SK-N-SH treated with all-trans-retinoic acid at 6 μM for 48 hours (cell line): Measurements from ENCODE around the gene SELENOT.

ENCODE experiments used
- ATAC-seq: fragments of 200-7000 bp; cut with Tn5 transposase; 3 replicates; pipeline ENCODE4 v1.9.1; 2020; ENCODE audit warnings: mild to moderate bottlenecking, moderate library complexity
- ARNTL ChIP-seq: fragments of 450-650 bp; formaldehyde crosslinking; IDR thresholded peaks from 2 replicates; pipeline ENCODE4 v1.5.0; 2020; ENCODE audit warnings: low read depth, mild to moderate bottlenecking, moderate library complexity, borderline replicate concordance
- BACH2 ChIP-seq: fragments of 250-450 bp; sonication (Bioruptor Pico); IDR thresholded peaks from 2 replicates; pipeline ENCODE4 v1.9.0; 2021; ENCODE audit warnings: mild to moderate bottlenecking, borderline replicate concordance
- CSDC2 ChIP-seq: fragments of 250-450 bp; sonication (Bioruptor Pico); IDR thresholded peaks from 2 replicates; pipeline ENCODE4 v1.5.0; 2020; ENCODE audit warnings: mild to moderate bottlenecking, moderate library complexity
- ESRRG ChIP-seq: fragments of 250-450 bp; sonication (Bioruptor Pico); IDR thresholded peaks from 2 replicates; pipeline ENCODE4 v1.6.1; 2021; ENCODE audit warnings: mild to moderate bottlenecking
- GLIS3 ChIP-seq: fragments of 250-450 bp; sonication (Bioruptor Pico); IDR thresholded peaks from 2 replicates; pipeline ENCODE4 v1.5.0; 2020; ENCODE audit warnings: mild to moderate bottlenecking, moderate library complexity
- ISL1 ChIP-seq: fragments of 250-450 bp; sonication (Bioruptor Pico); IDR thresholded peaks from 2 replicates; pipeline ENCODE4 v2.1.2; 2022; ENCODE audit warnings: mild to moderate bottlenecking, moderate library complexity
- OSR1 ChIP-seq: fragments of 250-450 bp; sonication (Bioruptor Pico); IDR thresholded peaks from 2 replicates; pipeline ENCODE4 v1.8.0; 2022; ENCODE audit warnings: moderate library complexity, mild to moderate bottlenecking, inconsistent platforms
- PPARA ChIP-seq: fragments of 250-450 bp; sonication (Bioruptor Pico); IDR thresholded peaks from 2 replicates; pipeline ENCODE4 v1.5.0; 2020; ENCODE audit warnings: mild to moderate bottlenecking, borderline replicate concordance
- RARB ChIP-seq: fragments of 250-450 bp; sonication (Bioruptor Pico); IDR thresholded peaks from 2 replicates; pipeline ENCODE4 v1.8.0; 2021; ENCODE audit warnings: mild to moderate bottlenecking, moderate library complexity
- SNAI2 ChIP-seq: fragments of 250-450 bp; sonication (Bioruptor Pico); IDR thresholded peaks from 2 replicates; pipeline ENCODE4 v1.5.0; 2020; ENCODE audit warnings: mild to moderate bottlenecking, moderate library complexity
- TCF4 ChIP-seq: fragments of 250-450 bp; sonication (Bioruptor Pico); IDR thresholded peaks from 2 replicates; pipeline ENCODE4 v1.8.0; 2021; ENCODE audit warnings: mild to moderate bottlenecking, moderate library complexity, borderline replicate concordance
- ZC3H10 ChIP-seq: fragments of 250-450 bp; sonication (Bioruptor Pico); IDR thresholded peaks from 2 replicates; pipeline ENCODE4 v1.5.1; 2021; ENCODE audit warnings: mild to moderate bottlenecking, moderate library complexity
- ZFP3 ChIP-seq: fragments of 250-450 bp; sonication (Bioruptor Pico); IDR thresholded peaks from 2 replicates; pipeline ENCODE4 v1.5.0; 2020; ENCODE audit warnings: mild to moderate bottlenecking, moderate library complexity
- ZFP30 ChIP-seq: fragments of 450-650 bp; formaldehyde crosslinking; IDR thresholded peaks from 2 replicates; pipeline ENCODE4 v1.5.0; 2022; ENCODE audit warnings: mild to moderate bottlenecking, moderate library complexity
- ZNF565 ChIP-seq: fragments of 450-650 bp; formaldehyde crosslinking; conservative IDR thresholded peaks from 2 replicates; pipeline ENCODE4 v1.5.0; 2020; ENCODE audit warnings: low read depth, mild to moderate bottlenecking, moderate library complexity
- ZNF70 ChIP-seq: fragments of 450-650 bp; formaldehyde crosslinking; IDR thresholded peaks from 2 replicates; pipeline ENCODE4 v1.5.0; 2020; ENCODE audit warnings: mild to moderate bottlenecking, moderate library complexity
- ZNF8 ChIP-seq: fragments of 450-650 bp; formaldehyde crosslinking; IDR thresholded peaks from 2 replicates; pipeline ENCODE4 v1.5.0; 2020; ENCODE audit warnings: mild to moderate bottlenecking, moderate library complexity
- TF ChIP-seq, protein P1 (sequence below): fragments of 250-450 bp; sonication (Bioruptor Pico); IDR thresholded peaks from 2 replicates; pipeline ENCODE4 v1.5.0; 2020; ENCODE audit warnings: mild to moderate bottlenecking, moderate library complexity
- TF ChIP-seq, protein P2 (sequence below): fragments of 250-450 bp; sonication (Bioruptor Pico); IDR thresholded peaks from 2 replicates; pipeline ENCODE4 v1.5.1; 2020; ENCODE audit warnings: low read depth, mild to moderate bottlenecking, moderate library complexity
- TF ChIP-seq, protein P3 (sequence below): fragments of 250-450 bp; sonication (Bioruptor Pico); IDR thresholded peaks from 2 replicates; pipeline ENCODE4 v1.8.0; 2020; ENCODE audit warnings: mild to moderate bottlenecking, moderate library complexity, borderline replicate concordance
- TF ChIP-seq, protein P4 (sequence below): fragments of 250-450 bp; sonication (Bioruptor Pico); IDR thresholded peaks from 2 replicates; pipeline ENCODE4 v1.8.0; 2021; ENCODE audit warnings: low read depth, mild to moderate bottlenecking, moderate library complexity, borderline replicate concordance
- TF ChIP-seq, protein P5 (sequence below): fragments of 250-450 bp; sonication (Bioruptor Pico); IDR thresholded peaks from 2 replicates; pipeline ENCODE4 v1.5.1; 2021; ENCODE audit warnings: mild to moderate bottlenecking, moderate library complexity

The SELENOT gene

DNA sequence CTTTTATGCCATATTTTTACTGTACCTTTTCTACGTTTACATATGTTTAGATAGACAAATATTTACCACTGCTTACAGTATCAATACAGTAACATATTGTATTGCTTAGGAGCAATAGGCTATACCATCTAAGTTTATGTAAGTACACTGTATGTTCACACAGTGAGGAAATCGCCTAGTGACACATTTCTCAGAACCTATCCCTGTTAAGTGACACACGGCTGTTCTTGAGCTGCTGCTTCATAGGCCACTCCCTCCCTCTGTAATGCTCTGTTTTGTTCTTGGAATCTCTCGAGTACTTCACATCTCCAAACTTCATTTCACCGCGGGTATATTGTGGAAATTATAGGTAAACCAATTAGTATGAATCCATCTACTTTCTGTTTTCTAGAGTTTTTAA, 13.4 kb upstream of the SELENOT start:
- TF ChIP-seq BACH2 (CRISPR knock-in tag) (no peak), GLIS3 (no peak), ZFP30 (CRISPR knock-in tag) (no peak), SNAI2 (CRISPR knock-in tag) (no peak), RARB (CRISPR knock-in tag) (no peak), ZC3H10 (CRISPR knock-in tag) (no peak), PPARA (CRISPR knock-in tag) (no peak), ZNF565 (no peak)
- TF ChIP-seq, protein P1, sequence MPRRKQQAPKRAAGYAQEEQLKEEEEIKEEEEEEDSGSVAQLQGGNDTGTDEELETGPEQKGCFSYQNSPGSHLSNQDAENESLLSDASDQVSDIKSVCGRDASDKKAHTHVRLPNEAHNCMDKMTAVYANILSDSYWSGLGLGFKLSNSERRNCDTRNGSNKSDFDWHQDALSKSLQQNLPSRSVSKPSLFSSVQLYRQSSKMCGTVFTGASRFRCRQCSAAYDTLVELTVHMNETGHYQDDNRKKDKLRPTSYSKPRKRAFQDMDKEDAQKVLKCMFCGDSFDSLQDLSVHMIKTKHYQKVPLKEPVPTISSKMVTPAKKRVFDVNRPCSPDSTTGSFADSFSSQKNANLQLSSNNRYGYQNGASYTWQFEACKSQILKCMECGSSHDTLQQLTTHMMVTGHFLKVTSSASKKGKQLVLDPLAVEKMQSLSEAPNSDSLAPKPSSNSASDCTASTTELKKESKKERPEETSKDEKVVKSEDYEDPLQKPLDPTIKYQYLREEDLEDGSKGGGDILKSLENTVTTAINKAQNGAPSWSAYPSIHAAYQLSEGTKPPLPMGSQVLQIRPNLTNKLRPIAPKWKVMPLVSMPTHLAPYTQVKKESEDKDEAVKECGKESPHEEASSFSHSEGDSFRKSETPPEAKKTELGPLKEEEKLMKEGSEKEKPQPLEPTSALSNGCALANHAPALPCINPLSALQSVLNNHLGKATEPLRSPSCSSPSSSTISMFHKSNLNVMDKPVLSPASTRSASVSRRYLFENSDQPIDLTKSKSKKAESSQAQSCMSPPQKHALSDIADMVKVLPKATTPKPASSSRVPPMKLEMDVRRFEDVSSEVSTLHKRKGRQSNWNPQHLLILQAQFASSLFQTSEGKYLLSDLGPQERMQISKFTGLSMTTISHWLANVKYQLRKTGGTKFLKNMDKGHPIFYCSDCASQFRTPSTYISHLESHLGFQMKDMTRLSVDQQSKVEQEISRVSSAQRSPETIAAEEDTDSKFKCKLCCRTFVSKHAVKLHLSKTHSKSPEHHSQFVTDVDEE (CRISPR knock-in tag): no peak
- TF ChIP-seq, protein P2, sequence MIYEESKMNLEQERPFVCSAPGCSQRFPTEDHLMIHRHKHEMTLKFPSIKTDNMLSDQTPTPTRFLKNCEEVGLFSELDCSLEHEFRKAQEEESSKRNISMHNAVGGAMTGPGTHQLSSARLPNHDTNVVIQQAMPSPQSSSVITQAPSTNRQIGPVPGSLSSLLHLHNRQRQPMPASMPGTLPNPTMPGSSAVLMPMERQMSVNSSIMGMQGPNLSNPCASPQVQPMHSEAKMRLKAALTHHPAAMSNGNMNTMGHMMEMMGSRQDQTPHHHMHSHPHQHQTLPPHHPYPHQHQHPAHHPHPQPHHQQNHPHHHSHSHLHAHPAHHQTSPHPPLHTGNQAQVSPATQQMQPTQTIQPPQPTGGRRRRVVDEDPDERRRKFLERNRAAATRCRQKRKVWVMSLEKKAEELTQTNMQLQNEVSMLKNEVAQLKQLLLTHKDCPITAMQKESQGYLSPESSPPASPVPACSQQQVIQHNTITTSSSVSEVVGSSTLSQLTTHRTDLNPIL (CRISPR knock-in tag): no peak
- TF ChIP-seq, protein P3, sequence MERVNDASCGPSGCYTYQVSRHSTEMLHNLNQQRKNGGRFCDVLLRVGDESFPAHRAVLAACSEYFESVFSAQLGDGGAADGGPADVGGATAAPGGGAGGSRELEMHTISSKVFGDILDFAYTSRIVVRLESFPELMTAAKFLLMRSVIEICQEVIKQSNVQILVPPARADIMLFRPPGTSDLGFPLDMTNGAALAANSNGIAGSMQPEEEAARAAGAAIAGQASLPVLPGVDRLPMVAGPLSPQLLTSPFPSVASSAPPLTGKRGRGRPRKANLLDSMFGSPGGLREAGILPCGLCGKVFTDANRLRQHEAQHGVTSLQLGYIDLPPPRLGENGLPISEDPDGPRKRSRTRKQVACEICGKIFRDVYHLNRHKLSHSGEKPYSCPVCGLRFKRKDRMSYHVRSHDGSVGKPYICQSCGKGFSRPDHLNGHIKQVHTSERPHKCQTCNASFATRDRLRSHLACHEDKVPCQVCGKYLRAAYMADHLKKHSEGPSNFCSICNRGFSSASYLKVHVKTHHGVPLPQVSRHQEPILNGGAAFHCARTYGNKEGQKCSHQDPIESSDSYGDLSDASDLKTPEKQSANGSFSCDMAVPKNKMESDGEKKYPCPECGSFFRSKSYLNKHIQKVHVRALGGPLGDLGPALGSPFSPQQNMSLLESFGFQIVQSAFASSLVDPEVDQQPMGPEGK (CRISPR knock-in tag): no peak
- ATAC-seq: no peak

DNA sequence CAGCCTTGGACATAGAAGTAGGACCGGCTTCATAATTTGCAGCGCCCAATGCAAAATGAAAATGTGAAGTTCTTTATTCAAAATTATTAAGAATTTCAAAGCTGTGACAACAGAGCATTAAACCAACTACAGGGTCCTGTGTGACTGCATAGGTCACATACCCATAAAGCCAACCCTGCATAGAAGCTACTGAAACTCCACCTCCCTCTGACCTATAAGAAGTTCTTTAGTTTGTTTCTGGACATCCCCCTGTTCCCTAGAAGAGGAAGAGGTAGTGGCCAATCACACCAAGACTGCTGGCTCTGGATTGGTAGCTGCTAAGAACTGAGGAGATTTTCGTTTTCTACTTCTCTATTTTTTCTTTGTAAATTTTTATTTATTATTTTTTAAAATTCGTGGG, 9.0 kb upstream of the SELENOT start:
- TF ChIP-seq, protein P4, sequence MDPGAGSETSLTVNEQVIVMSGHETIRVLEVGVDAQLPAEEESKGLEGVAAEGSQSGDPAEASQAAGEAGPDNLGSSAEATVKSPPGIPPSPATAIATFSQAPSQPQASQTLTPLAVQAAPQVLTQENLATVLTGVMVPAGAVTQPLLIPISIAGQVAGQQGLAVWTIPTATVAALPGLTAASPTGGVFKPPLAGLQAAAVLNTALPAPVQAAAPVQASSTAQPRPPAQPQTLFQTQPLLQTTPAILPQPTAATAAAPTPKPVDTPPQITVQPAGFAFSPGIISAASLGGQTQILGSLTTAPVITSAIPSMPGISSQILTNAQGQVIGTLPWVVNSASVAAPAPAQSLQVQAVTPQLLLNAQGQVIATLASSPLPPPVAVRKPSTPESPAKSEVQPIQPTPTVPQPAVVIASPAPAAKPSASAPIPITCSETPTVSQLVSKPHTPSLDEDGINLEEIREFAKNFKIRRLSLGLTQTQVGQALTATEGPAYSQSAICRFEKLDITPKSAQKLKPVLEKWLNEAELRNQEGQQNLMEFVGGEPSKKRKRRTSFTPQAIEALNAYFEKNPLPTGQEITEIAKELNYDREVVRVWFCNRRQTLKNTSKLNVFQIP (CRISPR knock-in tag): no peak
- TF ChIP-seq GLIS3 (no peak), BACH2 (CRISPR knock-in tag) (no peak), ZFP30 (CRISPR knock-in tag) (no peak), ZNF70 (no peak), ZNF565 (no peak), ESRRG (CRISPR knock-in tag) (no peak), ZNF8 (no peak), RARB (CRISPR knock-in tag) (no peak), ARNTL (no peak), OSR1 (CRISPR knock-in tag) (no peak), ISL1 (CRISPR knock-in tag) (no peak), CSDC2 (no peak), ZC3H10 (CRISPR knock-in tag) (no peak), TCF4 (CRISPR knock-in tag) (no peak), PPARA (CRISPR knock-in tag) (no peak), ZFP3 (CRISPR knock-in tag) (no peak)
- TF ChIP-seq, protein P3 (CRISPR knock-in tag): no peak
- TF ChIP-seq, protein P2 (CRISPR knock-in tag): no peak
- TF ChIP-seq, protein P5, sequence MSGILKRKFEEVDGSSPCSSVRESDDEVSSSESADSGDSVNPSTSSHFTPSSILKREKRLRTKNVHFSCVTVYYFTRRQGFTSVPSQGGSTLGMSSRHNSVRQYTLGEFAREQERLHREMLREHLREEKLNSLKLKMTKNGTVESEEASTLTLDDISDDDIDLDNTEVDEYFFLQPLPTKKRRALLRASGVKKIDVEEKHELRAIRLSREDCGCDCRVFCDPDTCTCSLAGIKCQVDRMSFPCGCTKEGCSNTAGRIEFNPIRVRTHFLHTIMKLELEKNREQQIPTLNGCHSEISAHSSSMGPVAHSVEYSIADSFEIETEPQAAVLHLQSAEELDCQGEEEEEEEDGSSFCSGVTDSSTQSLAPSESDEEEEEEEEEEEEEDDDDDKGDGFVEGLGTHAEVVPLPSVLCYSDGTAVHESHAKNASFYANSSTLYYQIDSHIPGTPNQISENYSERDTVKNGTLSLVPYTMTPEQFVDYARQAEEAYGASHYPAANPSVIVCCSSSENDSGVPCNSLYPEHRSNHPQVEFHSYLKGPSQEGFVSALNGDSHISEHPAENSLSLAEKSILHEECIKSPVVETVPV: no peak
- TF ChIP-seq, all 23 proteins: peak for 0
- ATAC-seq: no peak
